GM12878 (cell line): ENCODE data around the gene ATG101.
"Not testable (repeated sequence)": the region's sequence is repeated elsewhere in the genome, so short reads cannot be mapped to it uniquely, and the experiment has no call there.

ENCODE experiments used
- FOS ChIP-seq: IDR thresholded peaks from 3 replicates; pipeline ENCODE4 v1.6.1; 2011; ENCODE audit warnings: borderline replicate concordance; ENCODE audit not compliant: insufficient read length; ENCODE audit errors: extremely low read depth
- MTA3 ChIP-seq: IDR thresholded peaks from 2 replicates; pipeline ENCODE4 v1.6.1; 2012; ENCODE audit warnings: low read length, inconsistent platforms, borderline replicate concordance
- PAX5 ChIP-seq: IDR thresholded peaks from 2 replicates; pipeline ENCODE4 v1.6.1; 2011; ENCODE audit warnings: low read depth, low read length, borderline replicate concordance
- POLR2A ChIP-seq: IDR thresholded peaks from 2 replicates; pipeline ENCODE4 v1.6.1; 2011; ENCODE audit warnings: low read depth, mild to moderate bottlenecking, low read length

- TF ChIP-seq FOS, POLR2A, MTA3, PAX5: not testable (repeated sequence)
These were observed 34.8 kb downstream of the ATG101 start for GRCh38 chr12:52104431-52105089.
